Neural progenitor cell (in vitro differentiated cells): ENCODE data around the gene KDM4B. TPM values are rescaled to one million over a fixed set of nuclear protein-coding genes. Genes with fewer than 3 reads are reported as not detected.

ENCODE experiments used
- DNase-seq: peaks from one replicate; pipeline ENCODE4 v3.0.0-alpha.2; 2016; ENCODE audit warnings: low spot score
- H2AFZ ChIP-seq: fragments of 200-600 bp; sonication (generic); replicated peaks from 2 replicates; pipeline ENCODE4 v1.6.1; 2016; ENCODE audit warnings: antibody characterized with exemption
- H3F3A ChIP-seq: fragments of 200-600 bp; sonication (generic); 2 replicates; pipeline ENCODE4 v1.6.1; 2016; ENCODE audit warnings: antibody characterized with exemption, low read depth
- H3K27ac ChIP-seq: fragments of 200-600 bp; sonication (generic); 2 replicates; pipeline ENCODE4 v1.5.1; 2016; ENCODE audit warnings: mild to moderate bottlenecking
- H3K27me3 ChIP-seq: fragments of 200-600 bp; sonication (generic); 2 replicates; pipeline ENCODE4 v1.6.1; 2016; ENCODE audit warnings: mild to moderate bottlenecking, moderate library complexity
- H3K36me3 ChIP-seq: fragments of 200-600 bp; sonication (generic); 2 replicates; pipeline ENCODE4 v1.5.1; 2016
- H3K4me1 ChIP-seq: fragments of 200-600 bp; sonication (generic); 2 replicates; pipeline ENCODE4 v1.6.1; 2016; ENCODE audit warnings: mixed run types
- H3K4me2 ChIP-seq: fragments of 200-600 bp; sonication (generic); 2 replicates; pipeline ENCODE4 v1.6.1; 2016
- H3K4me3 ChIP-seq: fragments of 200-600 bp; sonication (generic); 2 replicates; pipeline ENCODE4 v1.5.1; 2016
- H3K79me2 ChIP-seq: fragments of 200-600 bp; sonication (generic); 2 replicates; pipeline ENCODE4 v1.6.1; 2016; ENCODE audit warnings: low read depth
- H3K9ac ChIP-seq: fragments of 200-600 bp; sonication (generic); 2 replicates; pipeline ENCODE4 v1.6.1; 2016
- H3K9me3 ChIP-seq: fragments of 200-600 bp; sonication (generic); 2 replicates; pipeline ENCODE4 v1.5.1; 2016; ENCODE audit warnings: low read depth
- H4K20me1 ChIP-seq: fragments of 200-600 bp; sonication (generic); 2 replicates; pipeline ENCODE4 v1.6.1; 2016; ENCODE audit warnings: low read depth
- H3K27ac Mint-ChIP-seq: 3 replicates; pipeline ENCODE4 v1.8.0; 2021; ENCODE audit warnings: mixed read lengths
- H3K27me3 Mint-ChIP-seq: 2 replicates; pipeline ENCODE4 v1.8.0; 2022; ENCODE audit warnings: low read depth, mild to moderate bottlenecking, inconsistent platforms, moderate library complexity, mixed read lengths; ENCODE audit not compliant: insufficient read depth
- H3K36me3 Mint-ChIP-seq: 3 replicates; pipeline ENCODE4 v1.8.0; 2021; ENCODE audit warnings: mixed read lengths
- H3K4me1 Mint-ChIP-seq: 3 replicates; pipeline ENCODE4 v1.8.0; 2021; ENCODE audit warnings: mixed read lengths
- H3K4me3 Mint-ChIP-seq: 3 replicates; pipeline ENCODE4 v1.8.0; 2021; ENCODE audit warnings: mild to moderate bottlenecking, moderate library complexity, mixed read lengths
- H3K9me3 Mint-ChIP-seq: 3 replicates; pipeline ENCODE4 v1.8.0; 2020; ENCODE audit warnings: mixed read lengths
- EZH2 ChIP-seq: fragments of 200-600 bp; sonication (generic); IDR thresholded peaks from 2 replicates; pipeline ENCODE4 v1.6.1; 2017; ENCODE audit warnings: antibody characterized with exemption, mild to moderate bottlenecking, moderate library complexity
- EZH2phosphoT487 ChIP-seq: fragments of 200-600 bp; sonication (generic); IDR thresholded peaks from 2 replicates; pipeline ENCODE4 v1.6.1; 2017; ENCODE audit warnings: antibody characterized with exemption
- total RNA-seq: library from RNA; depleted of rRNA; stranded (reverse); fragments of >200 nt; gene quantifications from 2 replicates; pipeline ENCODE4 v1.2.3, GENCODE V29; 2015; ENCODE audit warnings: low replicate concordance
- TF ChIP-seq, protein P1 (sequence below): fragments of 200-600 bp; sonication (generic); IDR thresholded peaks from 2 replicates; pipeline ENCODE4 v1.5.1; 2017; ENCODE audit warnings: antibody characterized with exemption, mild to moderate bottlenecking

KDM4B gene
- total RNA-seq, 1 donor from 2014 or later = 16.0 TPM

- H3K79me2 ChIP-seq = peaks cover 100% of the 10 kb centered on the region
- TF ChIP-seq, protein P1, sequence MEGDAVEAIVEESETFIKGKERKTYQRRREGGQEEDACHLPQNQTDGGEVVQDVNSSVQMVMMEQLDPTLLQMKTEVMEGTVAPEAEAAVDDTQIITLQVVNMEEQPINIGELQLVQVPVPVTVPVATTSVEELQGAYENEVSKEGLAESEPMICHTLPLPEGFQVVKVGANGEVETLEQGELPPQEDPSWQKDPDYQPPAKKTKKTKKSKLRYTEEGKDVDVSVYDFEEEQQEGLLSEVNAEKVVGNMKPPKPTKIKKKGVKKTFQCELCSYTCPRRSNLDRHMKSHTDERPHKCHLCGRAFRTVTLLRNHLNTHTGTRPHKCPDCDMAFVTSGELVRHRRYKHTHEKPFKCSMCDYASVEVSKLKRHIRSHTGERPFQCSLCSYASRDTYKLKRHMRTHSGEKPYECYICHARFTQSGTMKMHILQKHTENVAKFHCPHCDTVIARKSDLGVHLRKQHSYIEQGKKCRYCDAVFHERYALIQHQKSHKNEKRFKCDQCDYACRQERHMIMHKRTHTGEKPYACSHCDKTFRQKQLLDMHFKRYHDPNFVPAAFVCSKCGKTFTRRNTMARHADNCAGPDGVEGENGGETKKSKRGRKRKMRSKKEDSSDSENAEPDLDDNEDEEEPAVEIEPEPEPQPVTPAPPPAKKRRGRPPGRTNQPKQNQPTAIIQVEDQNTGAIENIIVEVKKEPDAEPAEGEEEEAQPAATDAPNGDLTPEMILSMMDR = peak; percentile 39
- TF ChIP-seq EZH2phosphoT487 = no peak
- no peak for TF ChIP-seq EZH2
- Mint-ChIP-seq H3K36me3 (peaks cover 5% of the 10 kb centered on the region), H3K4me1 (peaks cover 45% of the 10 kb centered on the region), H3K27ac (peak overlapping the region; percentile 66), H3K9me3 (no peaks in the 10 kb centered on the region), H3K27me3 (peaks cover 3% of the 10 kb centered on the region), H3K4me3 (no peak overlapping the region)
- H3K4me3 ChIP-seq = no peak overlapping the region
- H4K20me1 ChIP-seq = peaks cover 100% of the 10 kb centered on the region
- no peaks in the 10 kb centered on the region for H3K9me3 ChIP-seq
- H3K4me1 ChIP-seq = peaks cover 2% of the 10 kb centered on the region
- peak; percentile 44 for DNase-seq
- H3K27me3 ChIP-seq = no peaks in the 10 kb centered on the region
- no peak overlapping the region for H3K27ac ChIP-seq
- no peaks in the 10 kb centered on the region for H3K36me3 ChIP-seq
- H3F3A ChIP-seq = peaks cover 4% of the 10 kb centered on the region
- no peak overlapping the region for H3K4me2 ChIP-seq
- H3K9ac ChIP-seq = no peak overlapping the region
- no peak overlapping the region for H2AFZ ChIP-seq
Measured at GRCh38 chr19:4976401-4977298, 7.7 kb downstream of the KDM4B start.

DNA sequence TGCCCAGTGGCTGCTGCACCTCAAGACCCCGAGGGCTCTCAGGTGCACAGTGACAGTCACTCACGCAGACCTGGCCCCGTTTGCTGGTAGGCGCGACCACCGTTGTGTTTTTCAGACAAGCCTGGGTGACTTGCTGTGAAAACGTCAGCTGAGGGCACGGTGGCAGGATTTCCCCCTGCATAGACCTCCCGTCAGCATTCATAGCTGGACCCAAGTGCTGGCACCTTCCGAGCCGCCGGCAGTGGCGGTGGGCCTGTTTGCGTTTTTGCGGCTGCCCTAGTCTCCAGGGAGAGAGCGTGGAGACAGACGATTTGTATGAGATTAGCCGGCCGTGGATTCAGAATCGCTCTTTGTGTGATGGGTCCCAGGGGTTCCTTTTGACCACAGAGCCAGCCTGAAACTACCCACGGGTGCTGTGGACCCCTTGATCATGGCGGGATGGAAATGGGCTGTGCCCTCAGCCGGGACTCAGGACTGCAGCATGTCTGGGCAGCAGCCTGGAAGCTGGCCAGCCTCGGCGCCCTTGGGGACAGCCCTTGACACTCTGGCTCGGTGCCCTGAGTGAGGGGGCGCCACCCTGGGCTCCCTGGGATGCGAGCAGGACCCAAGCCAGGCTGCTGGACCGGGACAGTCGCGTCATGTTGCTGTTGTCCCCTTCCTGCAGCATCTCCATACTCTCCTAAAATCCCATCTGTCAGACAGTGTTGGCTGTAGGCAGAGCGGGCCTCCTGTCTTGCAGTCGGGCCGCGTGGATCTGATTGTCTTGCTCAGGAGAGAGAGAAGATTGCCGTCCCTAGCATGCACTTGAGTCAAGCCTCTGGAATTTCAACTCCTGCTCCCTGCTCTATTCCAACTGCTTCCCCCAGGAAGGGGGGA lies 8.6 kb downstream of the KDM4B start:
- peaks cover 2% of the 10 kb centered on the region for H3K27me3 Mint-ChIP-seq
- no peak overlapping the region for H3K4me3 ChIP-seq
- no peaks in the 10 kb centered on the region for H3K4me1 ChIP-seq
- no peaks in the 10 kb centered on the region for H3K36me3 ChIP-seq
- peaks cover 5% of the 10 kb centered on the region for H3K36me3 Mint-ChIP-seq
- DNase-seq = no peak
- H4K20me1 ChIP-seq = peaks cover 100% of the 10 kb centered on the region
- H3K4me2 ChIP-seq = no peak overlapping the region
- H3K4me3 Mint-ChIP-seq = no peak overlapping the region
- no peak overlapping the region for H3K27ac ChIP-seq
- peak overlapping the region; percentile 83 for H3K27ac Mint-ChIP-seq
- H3K4me1 Mint-ChIP-seq = peaks cover 40% of the 10 kb centered on the region
- H3K9ac ChIP-seq = no peak overlapping the region
- no peak overlapping the region for H2AFZ ChIP-seq
- peaks cover 4% of the 10 kb centered on the region for H3F3A ChIP-seq
- H3K79me2 ChIP-seq = peaks cover 100% of the 10 kb centered on the region
- no peaks in the 10 kb centered on the region for H3K9me3 ChIP-seq
- no peaks in the 10 kb centered on the region for H3K27me3 ChIP-seq
- H3K9me3 Mint-ChIP-seq = no peaks in the 10 kb centered on the region
- no peak for TF ChIP-seq EZH2
- TF ChIP-seq, protein P1 = no peak
- TF ChIP-seq EZH2phosphoT487 = no peak

DNA sequence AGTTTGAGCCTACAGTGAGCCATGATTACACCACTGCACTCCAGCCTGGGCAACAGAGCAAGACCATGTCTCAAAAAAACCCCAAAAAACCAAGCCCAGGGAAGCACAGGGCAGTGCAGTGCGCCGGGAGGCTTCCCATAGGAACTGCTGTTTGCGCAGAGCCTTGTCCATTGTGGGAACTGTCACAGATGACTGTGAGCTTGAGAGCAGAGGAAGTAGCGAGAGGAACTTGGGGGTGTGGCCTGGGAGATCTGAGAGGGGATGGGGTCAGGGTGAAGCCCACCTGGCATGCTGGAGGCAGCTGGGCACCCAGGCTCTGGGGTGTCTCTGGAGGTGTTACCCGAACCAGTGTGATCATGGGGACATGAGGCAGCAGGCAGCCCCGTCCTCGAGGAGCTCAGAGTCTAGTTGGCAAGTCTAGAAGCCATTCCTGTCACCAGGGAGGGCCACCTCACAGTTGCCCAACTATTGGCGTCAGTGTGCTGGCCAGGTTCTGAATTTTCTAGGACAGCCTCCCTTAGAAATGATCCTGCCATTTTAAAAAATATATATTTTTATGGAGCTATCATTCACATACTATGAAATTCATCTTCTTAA lies 10.4 kb downstream of the KDM4B start:
- H3K36me3 Mint-ChIP-seq = peaks cover 5% of the 10 kb centered on the region
- H3K79me2 ChIP-seq = peaks cover 100% of the 10 kb centered on the region

More for the DNA sequence above, 10.4 kb downstream of the KDM4B start:
- Mint-ChIP-seq H3K27ac (peak overlapping the region; percentile 54), H3K9me3 (no peaks in the 10 kb centered on the region), H3K27me3 (peaks cover 2% of the 10 kb centered on the region), H3K4me3 (no peak overlapping the region), H3K4me1 (peaks cover 47% of the 10 kb centered on the region)
- no peak overlapping the region for H3K27ac ChIP-seq
- no peak overlapping the region for H3K4me2 ChIP-seq
- H3K4me1 ChIP-seq = peaks cover 15% of the 10 kb centered on the region
- no peaks in the 10 kb centered on the region for H3K36me3 ChIP-seq
- H3K4me3 ChIP-seq = no peak overlapping the region
- no peak overlapping the region for H3K9ac ChIP-seq
- no peaks in the 10 kb centered on the region for H3K27me3 ChIP-seq
- no peak overlapping the region for H2AFZ ChIP-seq
- peaks cover 4% of the 10 kb centered on the region for H3F3A ChIP-seq
- DNase-seq = no peak
- no peaks in the 10 kb centered on the region for H3K9me3 ChIP-seq
- peaks cover 100% of the 10 kb centered on the region for H4K20me1 ChIP-seq
- TF ChIP-seq, protein P1 = no peak
- TF ChIP-seq EZH2 (no peak), EZH2phosphoT487 (no peak)
